ENCODE measurements around the gene KLF16.

GRCh38 chr19:1805401-1806183 is 57.8 kb downstream of the KLF16 start:
- no peak for TF ChIP-seq CTCF (IDR thresholded peaks at IDR 0.05)
- no peak for TF ChIP-seq EP300 (IDR thresholded peaks at IDR 0.05)
- TF ChIP-seq POLR2A (IDR thresholded peaks at IDR 0.05), result no peak

Data from gastroesophageal sphincter (tissue), 3 donors.